OCI-LY7 (cell line): Measurements from ENCODE around the gene AGBL4. TPM values are rescaled to one million over a fixed set of nuclear protein-coding genes. Genes with fewer than 3 reads are reported as not detected.

ENCODE experiments used
- BruUV-seq: library from RNA; stranded (reverse); fragments of 400-500 nt; replicated peaks from 2 replicates; lab custom pipeline; 2021; lab: Mats Ljungman, UMichigan
- CTCF ChIA-PET: fragments of 300-600 bp; sonication (Branson Sonifier 250); formaldehyde crosslinking; loops from one replicate; lab custom pipeline; 2022; ENCODE audit warnings: antibody characterized with exemption; ENCODE audit not compliant: unreplicated experiment; lab: Charles Lee
- POLR2A ChIA-PET: fragments of 300-600 bp; sonication (Branson Sonifier 250); formaldehyde crosslinking; loops from one replicate; lab custom pipeline; 2022; ENCODE audit warnings: antibody characterized with exemption; lab: Charles Lee
- DNase-seq: peaks from one replicate; pipeline ENCODE4 v3.0.0-alpha.2; 2015; ENCODE audit warnings: low spot score
- H2AFZ ChIP-seq: fragments of 200-600 bp; sonication (generic), shearing (Covaris generic); 2 replicates; pipeline ENCODE4 v1.6.1; 2014; ENCODE audit warnings: mild to moderate bottlenecking, antibody characterized with exemption, low read length, moderate library complexity
- H3K27ac ChIP-seq: fragments of 200-600 bp; sonication (generic); 2 replicates; pipeline ENCODE4 v1.5.1; 2014; ENCODE audit warnings: mixed run types, low read depth, mild to moderate bottlenecking, moderate library complexity, low read length, inconsistent platforms; ENCODE audit not compliant: poor library complexity, severe bottlenecking
- H3K36me3 ChIP-seq: fragments of 200-600 bp; sonication (generic); 2 replicates; pipeline ENCODE4 v1.6.1; 2014; ENCODE audit warnings: mild to moderate bottlenecking, antibody characterized with exemption, low read length, moderate library complexity, mixed read lengths; ENCODE audit not compliant: insufficient read depth
- H3K4me1 ChIP-seq: fragments of 200-600 bp; sonication (generic); 2 replicates; pipeline ENCODE4 v1.5.1; 2014; ENCODE audit warnings: mild to moderate bottlenecking, low read length; ENCODE audit not compliant: insufficient read depth, poor library complexity, severe bottlenecking
- H3K4me2 ChIP-seq: fragments of 200-600 bp; sonication (generic); 2 replicates; pipeline ENCODE4 v1.6.1; 2014; ENCODE audit warnings: mild to moderate bottlenecking, low read length
- H3K4me3 ChIP-seq: fragments of 200-600 bp; sonication (generic); 2 replicates; pipeline ENCODE4 v1.5.1; 2014; ENCODE audit warnings: mild to moderate bottlenecking, low read depth, low read length; ENCODE audit not compliant: poor library complexity, severe bottlenecking
- H3K79me2 ChIP-seq: fragments of 200-600 bp; sonication (generic); 2 replicates; pipeline ENCODE4 v1.6.1; 2016; ENCODE audit warnings: low read depth, mild to moderate bottlenecking, low read length, moderate library complexity, mixed read lengths; ENCODE audit not compliant: insufficient read depth
- H3K9me2 ChIP-seq: fragments of 200-600 bp; sonication (generic); 2 replicates; pipeline ENCODE4 v1.6.1; 2016; ENCODE audit warnings: mild to moderate bottlenecking, low read length, mixed read lengths; ENCODE audit not compliant: insufficient read depth
- H3K9me3 ChIP-seq: fragments of 200-600 bp; sonication (generic); 2 replicates; pipeline ENCODE4 v1.6.1; 2014; ENCODE audit warnings: mild to moderate bottlenecking, mixed run types, low read length, mixed read lengths
- H4K20me1 ChIP-seq: fragments of 200-600 bp; sonication (generic); 2 replicates; pipeline ENCODE4 v1.6.1; 2014; ENCODE audit warnings: mild to moderate bottlenecking, antibody characterized with exemption, low read length, moderate library complexity, mixed read lengths; ENCODE audit not compliant: insufficient read depth
- CTCF ChIP-seq: fragments of 200-600 bp; sonication (generic); conservative IDR thresholded peaks from 2 replicates; pipeline ENCODE4 v1.5.1; 2014; ENCODE audit warnings: mild to moderate bottlenecking, antibody characterized with exemption, low read length, moderate library complexity, mixed read lengths
- EZH2phosphoT487 ChIP-seq: fragments of 200-600 bp; sonication (generic); IDR thresholded peaks from 2 replicates; pipeline ENCODE4 v1.6.1; 2018; ENCODE audit warnings: low read depth, borderline replicate concordance, mild to moderate bottlenecking, mixed run types, antibody characterized with exemption, low read length, moderate library complexity, mixed read lengths
- intact Hi-C: fragments of 100-400 bp; cut with micrococcal nuclease; formaldehyde crosslinking; loops from one replicate; pipeline ENCODE4 v1.10.0; 2022; ENCODE audit not compliant: unreplicated experiment
- total RNA-seq, 2 experiments: library from RNA; depleted of rRNA in 1 of 2; stranded (reverse); fragments of >200 nt in 1 of 2; shearing (Covaris generic) in 1 of 2; gene quantifications; 2 replicates each; pipeline ENCODE4 v1.2.3, GENCODE V29; 2014 to 2022

Gene AGBL4
- total RNA-seq, 2 experiments from 2014 or later, result not detected

GRCh38 chr1:48558366-48558765 lies 1465.4 kb downstream of the AGBL4 start:
- Histone ChIP-seq H3K4me2 (no peak overlapping the region), H4K20me1 (no peaks in the 10 kb centered on the region), H3K9me2 (no peaks in the 10 kb centered on the region), H3K9me3 (no peaks in the 10 kb centered on the region), H3K4me3 (no peak overlapping the region), H3K27ac (no peak overlapping the region), H3K79me2 (no peaks in the 10 kb centered on the region), H2AFZ (no peak overlapping the region), H3K4me1 (no peaks in the 10 kb centered on the region), H3K36me3 (no peaks in the 10 kb centered on the region)
- intact Hi-C loops, result loop anchor here (10.0 kb wide), 1 partner anchor 136 kb away; no protein-coding TSS in a partner anchor
- TF ChIP-seq CTCF (no peak), EZH2phosphoT487 (no peak)
- no peak for DNase-seq
- POLR2A ChIA-PET, result interaction anchor here (1.2 kb wide), 1 partner anchor 10 kb away, joined by 3 read pairs; no protein-coding TSS in a partner anchor
- no TSS peak for BruUV-seq
- CTCF ChIA-PET, result no interaction called here

- Histone ChIP-seq H4K20me1 (no peaks in the 10 kb centered on the region), H3K4me2 (no peak overlapping the region), H3K79me2 (no peaks in the 10 kb centered on the region), H3K9me2 (no peaks in the 10 kb centered on the region), H3K36me3 (no peaks in the 10 kb centered on the region), H2AFZ (no peak overlapping the region), H3K27ac (no peak overlapping the region), H3K9me3 (no peaks in the 10 kb centered on the region), H3K4me1 (no peaks in the 10 kb centered on the region), H3K4me3 (no peak overlapping the region)
- ChIA-PET CTCF (no interaction called here), POLR2A (no interaction called here)
- no TSS peak for BruUV-seq
- no peak for TF ChIP-seq EZH2phosphoT487
- TF ChIP-seq CTCF, result no peak
- intact Hi-C loops, result loop anchor here (10.0 kb wide), 1 partner anchor 138 kb away; no protein-coding TSS in a partner anchor
- DNase-seq, result no peak
Observed at GRCh38 chr1:48556186-48556850, 1467.4 kb downstream of the AGBL4 start.

GRCh38 chr1:48555271-48555670 lies 1468.5 kb downstream of the AGBL4 start:
- no TSS peak for BruUV-seq
- no peaks in the 10 kb centered on the region for H3K79me2 ChIP-seq
- DNase-seq, result no peak
- H3K36me3 ChIP-seq, result no peaks in the 10 kb centered on the region
- no peaks in the 10 kb centered on the region for H3K4me1 ChIP-seq
- H3K9me3 ChIP-seq, result no peaks in the 10 kb centered on the region
- TF ChIP-seq CTCF, result no peak
- TF ChIP-seq EZH2phosphoT487, result no peak
- H4K20me1 ChIP-seq, result no peaks in the 10 kb centered on the region
- intact Hi-C loops, result loop anchor here (10.0 kb wide), 1 partner anchor 140 kb away; no protein-coding TSS in a partner anchor
- no peak overlapping the region for H3K27ac ChIP-seq
- no peak overlapping the region for H3K4me2 ChIP-seq
- H2AFZ ChIP-seq, result no peak overlapping the region
- no peaks in the 10 kb centered on the region for H3K9me2 ChIP-seq
- H3K4me3 ChIP-seq, result no peak overlapping the region
- ChIA-PET CTCF (no interaction called here), POLR2A (interaction anchor here (0.7 kb wide), 1 partner anchor 8 kb away, joined by 3 read pairs; no protein-coding TSS in a partner anchor)
